ENCODE data around the gene CDR2.

- TF ChIP-seq CTCF (IDR thresholded peaks at IDR 0.05; ENCODE audit: low read depth, low read length, poor library complexity, severe bottlenecking) (no peak), EZH2phosphoT487 (IDR thresholded peaks at IDR 0.05; ENCODE audit: borderline replicate concordance, low read length) (no peak)
Observed at GRCh38 chr16:22322741-22323140, 51.7 kb downstream of the CDR2 start.
